HUES64 (cell line): ENCODE results near the gene ITGA2B.
"Not testable (repeated sequence)": the region's sequence is repeated elsewhere in the genome, so short reads cannot be mapped to it uniquely, and the experiment has no call there.

ENCODE experiments used
- H3K27ac ChIP-seq: 2 replicates; pipeline ENCODE4 v1.7.0; 2013; ENCODE audit warnings: low read depth, low read length, inconsistent platforms
- H3K27me3 ChIP-seq: 2 replicates; pipeline ENCODE4 v1.6.1; 2013; ENCODE audit warnings: mild to moderate bottlenecking, low read length; ENCODE audit not compliant: insufficient read depth
- H3K36me3 ChIP-seq: 2 replicates; pipeline ENCODE4 v1.6.1; 2013; ENCODE audit warnings: mild to moderate bottlenecking, low read length; ENCODE audit not compliant: insufficient read depth
- H3K4me1 ChIP-seq: 2 replicates; pipeline ENCODE4 v1.6.1; 2013; ENCODE audit warnings: mild to moderate bottlenecking, low read length, moderate library complexity; ENCODE audit not compliant: insufficient read depth
- H3K4me3 ChIP-seq: 2 replicates; pipeline ENCODE4 v1.5.1; 2013; ENCODE audit warnings: mild to moderate bottlenecking, low read length, moderate library complexity
- H3K9ac ChIP-seq: 2 replicates; pipeline ENCODE4 v1.6.1; 2013; ENCODE audit warnings: mild to moderate bottlenecking, low read depth, low read length
- H3K9me3 ChIP-seq: 2 replicates; pipeline ENCODE4 v1.6.1; 2013; ENCODE audit warnings: low read depth, low read length; ENCODE audit not compliant: insufficient read depth
- WGBS: fragments of 150-250, 120-280 bp; methylation state at CpG from one replicate; pipeline ENCODE4 v1.1.7; 2013; ENCODE audit warnings: missing lambda C conversion rate; 5-methylcytosine and 5-hydroxymethylcytosine counted together

The ITGA2B gene

GRCh38 chr17:44348234-44348987, 41.0 kb downstream of the ITGA2B start:
- H3K9ac ChIP-seq, result no peak overlapping the region
- H3K36me3 ChIP-seq, result peaks cover 14% of the 10 kb centered on the region
- no peak overlapping the region for H3K27ac ChIP-seq
- WGBS, result 90% methylated on average over 9 of the region's 9 CpGs
- H3K4me3 ChIP-seq, result no peak overlapping the region
- H3K4me1 ChIP-seq, result no peaks in the 10 kb centered on the region; the same call in 1 of the 2 replicates
- H3K27me3 ChIP-seq, result no peaks in the 10 kb centered on the region; the same call in 1 of the 2 replicates
- H3K9me3 ChIP-seq, result no peaks in the 10 kb centered on the region

GRCh38 chr17:44347206-44348055, 42.0 kb downstream of the ITGA2B start:
- H3K27ac ChIP-seq, H3K9me3 ChIP-seq, H3K4me3 ChIP-seq, H3K4me1 ChIP-seq, H3K9ac ChIP-seq, H3K27me3 ChIP-seq: not testable (repeated sequence)
- peaks cover 10% of the 10 kb centered on the region for H3K36me3 ChIP-seq
- 93% methylated on average over 15 of the region's 18 CpGs for WGBS

- Histone ChIP-seq H3K9ac (no peak overlapping the region), H3K27ac (no peak overlapping the region)
These were observed 43.2 kb downstream of the ITGA2B start for GRCh38 chr17:44346064-44346844.

GRCh38 chr17:44345454-44346026, 43.9 kb downstream of the ITGA2B start:
- 3% methylated on average over 17 of the region's 21 CpGs for WGBS
- H3K27me3 ChIP-seq, result peaks cover 3% of the 10 kb centered on the region; the same call in 1 of the 2 replicates
- no peaks in the 10 kb centered on the region; the same call in 1 of the 2 replicates for H3K4me1 ChIP-seq
- H3K27ac ChIP-seq, result peak overlapping the region; percentile 50; the same call in 1 of the 2 replicates
- peak overlapping the region; percentile 90 for H3K4me3 ChIP-seq
- no peaks in the 10 kb centered on the region for H3K9me3 ChIP-seq
- H3K36me3 ChIP-seq, result no peaks in the 10 kb centered on the region
- peak overlapping the region; percentile 64 for H3K9ac ChIP-seq

More at GRCh38 chr17:44346064-44346844, 43.2 kb downstream of the ITGA2B start:
- H3K27me3 ChIP-seq, result peaks cover 3% of the 10 kb centered on the region; the same call in 1 of the 2 replicates
- H3K9me3 ChIP-seq, result no peaks in the 10 kb centered on the region
- peak overlapping the region; percentile 90 for H3K4me3 ChIP-seq
- no peaks in the 10 kb centered on the region; the same call in 1 of the 2 replicates for H3K4me1 ChIP-seq
- H3K36me3 ChIP-seq, result peaks cover 5% of the 10 kb centered on the region
- whole genome bisulfite sequencing, result 81% methylated on average over 13 of the region's 13 CpGs

GRCh38 chr17:44344939-44345453, 44.5 kb downstream of the ITGA2B start, which contains the start of gene GRN:
GRN (plus strand) TSS chr17:44345302; CDS start chr17:44349165, 3,863 bp downstream.
- WGBS, result 1% methylated on average over 25 of the region's 26 CpGs
- Histone ChIP-seq H3K27me3 (peaks cover 3% of the 10 kb centered on the region; the same call in 1 of the 2 replicates), H3K9me3 (no peaks in the 10 kb centered on the region), H3K4me1 (no peaks in the 10 kb centered on the region; the same call in 1 of the 2 replicates), H3K36me3 (no peaks in the 10 kb centered on the region), H3K9ac (peak within 1 kb of the TSS; percentile 64), H3K4me3 (peak within 1 kb of the TSS; percentile 90), H3K27ac (peak within 1 kb of the TSS; percentile 50; the same call in 1 of the 2 replicates)

- no peak overlapping the region for H3K27ac ChIP-seq
- 83% methylated on average over 11 of the region's 11 CpGs for WGBS
These were observed 45.8 kb downstream of the ITGA2B start for GRCh38 chr17:44343510-44344209.

GRCh38 chr17:44340553-44340952, 48.9 kb downstream of the ITGA2B start:
- not testable (repeated sequence) for H3K4me3 ChIP-seq

More at GRCh38 chr17:44343510-44344209, 45.8 kb downstream of the ITGA2B start:
- peaks cover 3% of the 10 kb centered on the region; the same call in 1 of the 2 replicates for H3K27me3 ChIP-seq
- H3K9ac ChIP-seq, result no peak overlapping the region
- H3K4me3 ChIP-seq, result no peak overlapping the region
- no peaks in the 10 kb centered on the region; the same call in 1 of the 2 replicates for H3K4me1 ChIP-seq
- H3K9me3 ChIP-seq, result no peaks in the 10 kb centered on the region
- no peaks in the 10 kb centered on the region for H3K36me3 ChIP-seq

GRCh38 chr17:44338702-44339101, 50.7 kb downstream of the ITGA2B start:
- Histone ChIP-seq H3K27ac (no peak overlapping the region), H3K27me3 (peaks cover 3% of the 10 kb centered on the region; the same call in 1 of the 2 replicates), H3K9me3 (no peaks in the 10 kb centered on the region), H3K9ac (no peak overlapping the region), H3K36me3 (no peaks in the 10 kb centered on the region), H3K4me3 (no peak overlapping the region), H3K4me1 (no peaks in the 10 kb centered on the region; the same call in 1 of the 2 replicates)
- 73% methylated on average over 6 of the region's 6 CpGs for WGBS

More at GRCh38 chr17:44340553-44340952, 48.9 kb downstream of the ITGA2B start:
- H3K9me3 ChIP-seq, H3K27me3 ChIP-seq, H3K27ac ChIP-seq, H3K36me3 ChIP-seq, H3K9ac ChIP-seq, H3K4me1 ChIP-seq: not testable (repeated sequence)
- WGBS, result 81% methylated on average over 5 of the region's 5 CpGs

- Histone ChIP-seq H3K9me3 (no peaks in the 10 kb centered on the region), H3K9ac (no peak overlapping the region), H3K36me3 (no peaks in the 10 kb centered on the region), H3K27ac (no peak overlapping the region), H3K27me3 (no peaks in the 10 kb centered on the region), H3K4me1 (no peaks in the 10 kb centered on the region; the same call in 1 of the 2 replicates), H3K4me3 (no peak overlapping the region)
- WGBS, result 63% methylated on average over 5 of the region's 5 CpGs
These were observed 53.5 kb downstream of the ITGA2B start for GRCh38 chr17:44335968-44336367.
